HG03342 (cell line): ENCODE results near the gene GBF1.
"Not testable (repeated sequence)": the region's sequence is repeated elsewhere in the genome, so short reads cannot be mapped to it uniquely, and the experiment has no call there.

Source experiments
- ATAC-seq: cut with Tn5 transposase; IDR thresholded peaks from one replicate; pipeline ENCODE4 v1.9.1; 2021; ENCODE audit warnings: mild to moderate bottlenecking, moderate library complexity; ENCODE audit not compliant: unreplicated experiment

Gene GBF1, protein sequence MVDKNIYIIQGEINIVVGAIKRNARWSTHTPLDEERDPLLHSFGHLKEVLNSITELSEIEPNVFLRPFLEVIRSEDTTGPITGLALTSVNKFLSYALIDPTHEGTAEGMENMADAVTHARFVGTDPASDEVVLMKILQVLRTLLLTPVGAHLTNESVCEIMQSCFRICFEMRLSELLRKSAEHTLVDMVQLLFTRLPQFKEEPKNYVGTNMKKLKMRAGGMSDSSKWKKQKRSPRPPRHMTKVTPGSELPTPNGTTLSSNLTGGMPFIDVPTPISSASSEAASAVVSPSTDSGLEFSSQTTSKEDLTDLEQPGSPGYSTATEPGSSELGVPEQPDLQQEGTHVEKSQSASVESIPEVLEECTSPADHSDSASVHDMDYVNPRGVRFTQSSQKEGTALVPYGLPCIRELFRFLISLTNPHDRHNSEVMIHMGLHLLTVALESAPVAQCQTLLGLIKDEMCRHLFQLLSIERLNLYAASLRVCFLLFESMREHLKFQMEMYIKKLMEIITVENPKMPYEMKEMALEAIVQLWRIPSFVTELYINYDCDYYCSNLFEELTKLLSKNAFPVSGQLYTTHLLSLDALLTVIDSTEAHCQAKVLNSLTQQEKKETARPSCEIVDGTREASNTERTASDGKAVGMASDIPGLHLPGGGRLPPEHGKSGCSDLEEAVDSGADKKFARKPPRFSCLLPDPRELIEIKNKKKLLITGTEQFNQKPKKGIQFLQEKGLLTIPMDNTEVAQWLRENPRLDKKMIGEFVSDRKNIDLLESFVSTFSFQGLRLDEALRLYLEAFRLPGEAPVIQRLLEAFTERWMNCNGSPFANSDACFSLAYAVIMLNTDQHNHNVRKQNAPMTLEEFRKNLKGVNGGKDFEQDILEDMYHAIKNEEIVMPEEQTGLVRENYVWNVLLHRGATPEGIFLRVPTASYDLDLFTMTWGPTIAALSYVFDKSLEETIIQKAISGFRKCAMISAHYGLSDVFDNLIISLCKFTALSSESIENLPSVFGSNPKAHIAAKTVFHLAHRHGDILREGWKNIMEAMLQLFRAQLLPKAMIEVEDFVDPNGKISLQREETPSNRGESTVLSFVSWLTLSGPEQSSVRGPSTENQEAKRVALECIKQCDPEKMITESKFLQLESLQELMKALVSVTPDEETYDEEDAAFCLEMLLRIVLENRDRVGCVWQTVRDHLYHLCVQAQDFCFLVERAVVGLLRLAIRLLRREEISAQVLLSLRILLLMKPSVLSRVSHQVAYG (N-terminal part only)

DNA sequence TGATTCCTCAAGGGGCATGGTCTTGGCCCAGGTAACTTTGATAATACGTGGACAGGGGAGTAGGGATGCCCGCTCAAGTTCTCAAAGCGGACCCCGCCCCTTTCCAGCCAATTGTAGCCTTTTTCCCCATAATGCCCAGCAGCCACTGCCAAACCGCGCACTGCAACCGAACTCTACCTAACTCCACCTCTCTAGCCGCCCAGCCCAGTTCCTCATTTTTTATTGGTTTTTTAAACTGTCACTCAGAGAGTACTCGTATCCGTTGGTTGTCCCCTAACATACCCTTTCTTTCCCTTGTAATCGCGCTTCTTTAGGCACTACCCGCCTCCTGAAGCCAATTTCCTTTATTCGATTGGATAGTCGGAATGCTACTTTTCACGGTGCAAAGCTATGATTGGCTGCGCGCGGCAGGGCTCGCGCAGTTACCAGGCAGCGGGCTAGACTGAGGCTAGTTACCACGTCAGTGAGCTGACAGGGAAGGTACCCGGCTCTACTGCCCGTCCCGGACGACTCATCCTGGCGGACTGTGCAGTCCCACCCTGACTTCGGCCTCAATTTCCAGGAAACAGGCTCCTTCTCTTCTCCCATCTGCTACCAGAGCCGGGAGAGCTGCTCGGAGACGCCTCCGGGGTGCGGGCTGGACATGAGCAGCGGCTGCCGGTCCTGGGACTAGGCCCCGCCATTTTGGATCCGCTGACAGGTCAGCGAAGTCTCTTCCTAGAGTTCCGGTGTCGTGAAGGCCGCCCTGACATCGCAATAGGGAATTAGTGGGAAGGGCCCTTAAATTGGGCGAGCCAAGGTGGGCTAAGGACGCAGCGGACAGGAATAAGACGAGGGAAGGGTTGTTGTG is at the start of gene GBF1:
Gene GBF1 (plus strand): TSS at position 451 of the 850 bp plus-strand sequence. CDS start 13,407 bp downstream, outside the sequence.
- peak; percentile 88 for ATAC-seq

DNA sequence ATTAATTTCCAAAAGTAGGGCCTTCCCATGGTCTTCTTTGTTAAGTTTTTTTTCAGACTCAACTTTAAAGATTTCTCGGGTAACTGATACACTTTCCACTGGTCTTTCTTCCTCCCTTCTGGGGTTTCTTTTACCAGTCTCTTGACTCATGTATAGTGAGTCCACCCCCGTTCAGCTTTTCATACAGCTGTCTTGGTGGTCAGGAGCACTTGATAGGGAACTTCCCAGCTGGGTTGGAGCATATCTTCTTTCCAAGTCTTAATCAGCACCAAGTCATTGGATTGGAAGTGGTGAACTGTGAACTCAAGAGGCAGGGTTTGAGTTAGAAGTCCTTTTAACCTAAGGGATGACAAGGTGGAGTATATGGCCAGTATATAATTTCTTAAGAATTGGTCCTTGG is 48.4 kb upstream of the GBF1 start:
- ATAC-seq = no peak

DNA sequence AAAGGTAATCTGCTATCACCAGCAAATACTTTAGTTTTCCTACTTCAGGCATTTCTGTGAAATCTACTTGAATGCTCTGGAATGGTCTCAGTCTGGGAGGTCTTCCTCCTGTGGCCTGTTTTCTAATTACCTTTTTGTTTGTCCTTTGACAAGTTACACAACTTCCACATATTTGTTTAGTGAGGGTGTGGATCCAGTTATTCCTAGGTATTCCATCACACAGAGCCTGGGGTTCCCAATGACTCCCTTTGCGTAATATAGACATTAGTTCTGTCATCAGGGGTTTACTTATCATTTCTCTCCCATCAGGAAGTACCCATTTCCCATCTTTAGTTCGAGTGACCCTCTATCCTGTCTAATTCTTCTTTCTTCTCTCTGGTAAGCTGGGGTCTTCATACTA is 47.3 kb upstream of the GBF1 start:
- ATAC-seq = no peak

DNA sequence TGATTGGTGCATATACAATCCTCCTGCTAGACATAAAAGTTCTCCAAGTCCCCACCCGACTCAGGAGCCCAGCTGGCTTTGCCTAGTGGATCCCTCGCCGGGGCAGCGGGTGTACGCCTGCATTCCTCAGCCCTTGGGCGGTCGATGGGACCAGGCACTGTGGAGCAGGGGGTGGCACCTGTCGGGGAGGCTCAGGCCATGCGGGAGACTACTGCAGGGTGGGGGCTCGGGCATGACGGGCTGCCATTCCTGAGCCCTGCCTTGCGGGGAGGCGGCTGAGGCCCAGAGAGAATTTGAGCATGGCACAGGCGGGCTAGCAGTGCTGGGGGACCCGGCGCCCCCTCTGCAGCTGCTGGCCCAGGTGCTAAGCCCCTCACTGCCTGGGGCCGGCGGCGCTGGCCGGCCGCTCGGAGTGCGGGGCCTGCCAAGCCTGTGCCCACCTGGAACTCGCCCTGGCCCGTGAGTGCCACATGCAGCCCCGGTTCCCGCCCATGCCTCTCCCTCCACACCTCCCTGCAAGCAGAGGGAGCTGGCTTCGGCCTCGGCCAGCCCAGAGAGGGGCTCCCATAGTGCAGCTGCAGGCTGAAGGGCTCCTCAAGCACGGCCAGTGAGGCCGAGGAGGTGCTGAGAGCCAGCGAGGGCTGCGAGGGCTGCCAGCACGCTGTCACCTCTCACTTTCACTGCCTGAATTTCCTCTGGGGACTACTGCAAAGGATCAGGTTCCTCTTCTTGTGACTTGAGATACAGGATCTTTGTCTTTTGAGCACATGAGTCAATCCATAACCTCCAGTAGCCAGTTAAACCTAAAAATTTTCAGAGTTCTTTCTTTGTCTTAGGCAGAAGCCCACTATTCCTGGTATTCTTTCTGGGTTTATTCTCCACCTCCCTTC is 44.3 kb upstream of the GBF1 start:
- no peak for ATAC-seq

DNA sequence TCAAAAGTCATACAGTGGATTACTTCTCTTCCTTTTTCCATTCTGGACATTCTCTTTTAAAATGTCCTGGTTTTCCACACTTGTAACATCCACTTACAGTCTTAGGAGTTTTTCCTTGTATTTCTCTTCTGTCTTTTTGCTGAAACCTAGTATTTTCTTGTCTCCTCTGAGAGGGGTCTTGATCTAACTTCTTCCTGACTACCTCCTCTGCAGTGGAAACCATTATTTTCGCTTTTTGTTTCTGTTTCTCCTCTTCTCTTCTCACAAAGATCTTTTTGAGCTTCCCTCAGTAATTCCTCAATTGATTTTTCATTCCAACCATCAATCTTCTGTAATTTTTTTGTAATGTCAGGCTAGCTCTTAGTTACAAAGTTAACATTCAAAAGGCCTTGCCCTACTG is 42.9 kb upstream of the GBF1 start:
- ATAC-seq = no peak

DNA sequence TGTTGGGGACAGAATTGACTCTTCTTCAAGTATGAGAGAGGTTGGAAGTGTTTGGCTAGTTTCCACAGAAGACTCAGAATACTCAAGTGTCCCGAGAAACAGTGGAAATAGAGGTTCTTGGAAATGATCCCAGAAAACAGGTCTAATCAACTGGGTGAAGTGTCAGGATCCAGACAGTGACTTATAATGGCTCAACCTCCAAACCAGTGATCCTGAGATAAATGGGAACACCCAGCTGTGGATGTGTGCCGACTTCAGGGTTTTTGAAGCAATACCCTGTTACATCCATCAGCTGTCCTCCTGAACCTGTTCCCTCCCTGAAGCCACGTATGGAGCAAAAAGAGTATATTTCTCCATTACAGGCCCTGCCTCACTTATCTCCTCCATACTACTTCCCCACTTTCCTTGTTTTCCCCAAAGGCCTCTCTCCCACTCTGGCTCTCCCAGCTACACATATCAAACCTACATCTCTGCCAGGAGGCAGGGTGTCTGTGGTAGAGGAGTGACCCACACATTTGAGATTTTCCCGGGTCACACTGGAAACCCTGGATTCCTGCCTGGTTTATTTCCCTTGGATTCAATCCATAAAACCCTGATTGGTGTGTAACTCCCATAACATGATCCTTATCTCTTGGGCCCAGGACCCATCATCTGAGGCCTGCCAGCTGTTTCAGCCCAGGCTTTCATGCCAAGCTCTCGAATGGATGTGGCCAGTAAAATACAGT is 36.9 kb upstream of the GBF1 start:
- no peak for ATAC-seq

DNA sequence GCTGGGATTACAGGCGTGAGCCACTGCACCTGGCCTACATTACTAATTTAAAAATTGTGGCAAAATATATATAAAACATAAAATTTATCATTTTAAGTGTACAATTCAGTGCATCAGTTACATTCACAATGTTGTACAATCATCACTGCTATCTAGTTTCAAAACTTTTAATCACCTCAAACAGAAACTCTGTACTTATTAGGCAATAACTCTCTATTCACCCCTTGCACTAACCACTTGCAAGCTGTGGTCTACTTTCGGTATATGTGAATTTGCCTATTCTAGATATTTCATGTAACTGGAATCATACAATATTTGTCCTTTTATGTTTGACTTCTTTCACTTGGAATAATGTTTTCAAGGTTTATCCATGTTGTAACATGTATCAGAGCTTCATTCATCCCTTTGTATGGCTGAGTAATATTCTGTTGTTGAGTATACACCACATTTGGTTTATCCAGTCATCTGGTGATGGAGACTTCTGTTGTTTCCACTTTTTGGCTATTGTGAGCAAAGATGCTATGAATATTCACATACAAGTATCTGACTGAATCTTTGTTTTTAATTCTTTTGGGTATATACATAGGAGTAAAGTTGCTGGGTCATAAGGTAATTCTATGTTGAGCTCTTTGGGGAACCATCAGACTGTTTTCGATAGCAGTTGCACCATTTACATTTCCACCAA is 33.6 kb upstream of the GBF1 start:
- no peak for ATAC-seq

DNA sequence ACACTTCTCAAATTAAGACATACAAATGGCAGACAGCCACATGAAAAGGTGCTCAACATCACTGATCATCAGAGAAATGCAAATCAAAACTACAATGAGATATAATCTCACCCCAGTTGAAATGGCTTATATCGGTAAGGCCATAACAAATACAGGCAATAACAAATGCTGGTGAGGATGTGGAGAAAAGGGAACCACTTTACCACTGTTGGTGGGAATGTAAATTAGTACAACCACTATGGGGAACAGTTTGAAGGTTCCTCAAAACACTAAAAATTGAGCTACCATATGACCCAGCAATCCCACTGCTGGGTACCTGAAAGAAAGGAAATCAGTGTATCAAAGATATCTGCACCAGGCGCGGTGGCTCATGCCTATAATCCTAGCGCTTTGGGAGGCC is 31.7 kb upstream of the GBF1 start:
- ATAC-seq = not testable (repeated sequence)

DNA sequence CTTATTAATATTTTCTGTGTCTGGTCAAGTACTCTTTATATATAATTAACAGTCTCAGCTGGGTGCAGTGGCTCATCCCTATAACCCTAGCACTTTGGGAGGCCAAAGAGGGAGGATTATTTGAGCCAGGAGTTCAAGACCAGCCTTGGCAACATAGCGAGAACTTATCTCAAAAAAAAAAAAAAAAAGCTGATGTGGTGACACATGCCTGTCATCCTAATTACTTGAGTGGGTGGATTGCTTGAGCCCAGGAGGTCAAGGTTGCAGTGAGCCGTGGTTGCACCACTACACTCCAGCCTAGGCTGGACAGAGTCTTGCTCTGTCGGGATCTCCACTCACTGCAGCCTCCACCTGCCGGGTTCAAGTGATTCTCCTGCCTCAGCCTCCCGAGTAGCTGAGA is 26.0 kb upstream of the GBF1 start:
- no peak for ATAC-seq

DNA sequence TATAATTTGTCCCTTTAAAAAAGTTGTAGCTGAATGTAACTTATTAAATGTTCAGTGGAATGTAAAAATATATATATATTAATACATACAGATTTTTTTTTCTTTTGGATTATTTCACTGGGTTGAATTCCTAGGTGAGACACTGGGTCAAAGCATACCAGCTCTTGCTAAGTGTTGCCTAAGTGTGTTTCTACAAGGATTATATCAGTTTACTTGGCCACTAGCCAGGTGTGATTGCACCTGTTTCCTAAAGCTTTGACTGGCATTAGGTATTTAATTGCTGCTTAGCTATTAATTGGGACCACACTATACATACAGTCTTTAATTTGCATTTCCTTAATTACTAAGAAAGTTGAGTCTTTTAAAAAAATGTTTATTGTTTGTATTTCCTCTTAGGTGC is 24.7 kb upstream of the GBF1 start:
- no peak for ATAC-seq

DNA sequence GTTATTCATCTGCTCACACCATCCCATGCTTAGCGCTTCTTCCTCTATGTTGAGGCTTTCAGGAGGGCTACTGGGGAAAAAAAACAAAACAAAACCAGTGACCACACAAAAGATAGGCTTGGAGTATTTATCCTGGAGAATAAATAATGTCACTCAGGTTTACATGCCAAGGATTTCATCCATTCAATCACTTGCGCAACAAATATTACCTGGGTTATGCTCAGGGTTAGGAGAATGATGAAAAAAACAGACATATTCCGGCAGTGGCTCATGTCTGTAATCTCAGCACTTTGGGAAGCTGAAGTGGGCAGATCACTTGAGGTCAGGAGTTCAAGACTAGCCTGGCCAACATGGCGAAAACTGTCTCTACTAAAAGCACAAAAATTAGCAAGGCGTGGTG is 22.5 kb upstream of the GBF1 start:
- ATAC-seq = no peak

DNA sequence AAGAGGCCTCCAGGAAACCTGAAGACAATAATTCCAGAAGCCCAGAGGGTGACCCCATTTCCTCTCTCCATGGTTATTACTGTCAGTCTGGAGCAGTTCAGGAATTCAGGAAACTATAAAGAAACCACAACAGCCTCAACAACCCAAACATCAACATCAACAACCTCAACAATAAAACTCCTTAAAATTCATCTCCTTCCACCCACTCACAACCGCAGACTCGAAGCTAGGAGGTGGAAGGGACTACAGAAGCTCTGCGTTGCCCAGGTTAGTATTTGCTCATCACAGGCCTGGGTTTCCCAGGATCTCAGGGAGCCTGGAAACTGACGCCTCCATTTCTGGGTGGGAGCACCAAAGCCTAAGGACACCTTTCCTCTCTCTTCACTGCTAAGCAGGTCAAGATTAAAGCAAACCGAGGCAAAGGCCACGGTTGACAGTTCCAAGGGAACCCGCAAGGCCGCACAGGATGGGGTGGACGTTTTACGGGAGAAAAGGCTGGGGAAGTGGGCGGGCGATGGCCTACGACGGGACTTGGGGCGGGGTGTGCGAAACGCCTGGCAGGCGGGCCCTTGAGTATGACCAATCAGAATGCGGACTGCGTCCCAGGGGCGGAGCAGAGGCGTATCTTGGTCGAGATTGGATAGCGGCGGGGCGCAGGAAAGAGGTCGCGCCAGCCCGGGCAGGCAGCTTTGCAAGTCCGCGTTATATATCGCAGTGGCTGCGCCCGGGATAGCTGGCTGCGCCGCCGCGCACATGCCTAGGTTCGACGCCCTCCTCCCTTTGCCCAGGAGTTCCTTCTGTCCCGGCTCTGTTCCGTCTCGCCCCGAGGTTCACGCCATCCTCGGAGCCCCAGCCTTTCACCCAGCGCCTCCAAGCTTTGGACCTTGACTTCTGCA is 19.4 kb upstream of the GBF1 start, which contains the start of gene ELOVL3:
Gene ELOVL3 (plus strand): TSS at position 654 of the 896 bp plus-strand sequence. CDS start 250 bp downstream, outside the sequence.
- ATAC-seq = peak; percentile 90

DNA sequence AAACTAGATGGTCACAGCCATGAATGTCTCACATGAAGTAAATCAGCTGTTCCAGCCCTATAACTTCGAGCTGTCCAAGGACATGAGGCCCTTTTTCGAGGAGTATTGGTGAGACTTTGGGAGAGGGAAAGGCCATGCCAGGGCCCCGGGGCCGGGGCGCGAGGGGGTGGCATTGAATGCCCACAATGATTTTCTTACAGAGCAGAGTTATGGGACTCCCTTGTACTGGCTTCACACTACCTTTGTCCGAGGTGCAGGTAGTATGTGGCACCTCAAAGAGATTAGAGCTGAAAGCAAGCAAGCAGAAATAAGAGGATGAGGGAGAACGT is 18.8 kb upstream of the GBF1 start:
- ATAC-seq = no peak

DNA sequence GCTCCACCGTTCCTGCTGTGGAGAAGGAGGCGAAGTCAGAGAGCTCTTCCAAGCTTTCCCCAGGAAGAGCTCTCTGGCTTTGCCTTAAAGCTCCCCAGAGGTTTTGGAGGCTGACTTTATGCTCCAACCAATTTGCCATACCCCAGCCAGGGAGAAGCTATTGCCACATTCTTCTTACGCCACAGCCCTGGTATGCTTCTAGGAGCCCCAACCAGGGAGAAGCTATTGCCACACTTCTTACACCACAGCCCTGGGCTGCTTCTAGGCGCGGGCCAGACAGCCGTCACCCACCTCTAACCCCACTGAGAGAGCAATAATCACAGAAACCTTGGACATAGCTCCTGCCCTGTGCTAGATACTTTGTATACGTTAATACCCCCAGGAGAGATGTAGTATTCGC is 18.3 kb upstream of the GBF1 start:
- ATAC-seq = no peak

DNA sequence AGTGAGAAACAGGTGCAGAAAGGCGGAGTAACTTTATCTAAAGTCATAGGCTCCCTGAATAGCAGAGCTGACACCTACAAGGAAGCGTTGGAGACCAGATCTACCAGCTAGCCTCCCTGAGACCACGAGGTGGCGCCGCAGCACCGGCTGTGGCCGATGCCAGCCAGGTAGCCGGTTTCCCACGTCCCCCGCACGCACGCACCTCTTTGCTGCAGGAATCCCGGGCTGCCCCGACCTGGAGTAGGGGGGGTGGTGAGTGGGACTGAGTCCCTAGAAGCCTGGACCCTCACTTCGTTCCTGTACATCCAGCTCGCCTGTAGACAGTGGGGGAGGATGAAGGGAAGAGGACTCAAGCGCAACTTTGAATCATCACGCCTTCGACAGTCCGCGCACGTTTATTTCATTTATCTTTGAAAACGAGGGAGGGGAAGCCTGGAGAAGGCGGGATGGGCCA is 15.5 kb upstream of the GBF1 start:
- peak; percentile 40 for ATAC-seq

DNA sequence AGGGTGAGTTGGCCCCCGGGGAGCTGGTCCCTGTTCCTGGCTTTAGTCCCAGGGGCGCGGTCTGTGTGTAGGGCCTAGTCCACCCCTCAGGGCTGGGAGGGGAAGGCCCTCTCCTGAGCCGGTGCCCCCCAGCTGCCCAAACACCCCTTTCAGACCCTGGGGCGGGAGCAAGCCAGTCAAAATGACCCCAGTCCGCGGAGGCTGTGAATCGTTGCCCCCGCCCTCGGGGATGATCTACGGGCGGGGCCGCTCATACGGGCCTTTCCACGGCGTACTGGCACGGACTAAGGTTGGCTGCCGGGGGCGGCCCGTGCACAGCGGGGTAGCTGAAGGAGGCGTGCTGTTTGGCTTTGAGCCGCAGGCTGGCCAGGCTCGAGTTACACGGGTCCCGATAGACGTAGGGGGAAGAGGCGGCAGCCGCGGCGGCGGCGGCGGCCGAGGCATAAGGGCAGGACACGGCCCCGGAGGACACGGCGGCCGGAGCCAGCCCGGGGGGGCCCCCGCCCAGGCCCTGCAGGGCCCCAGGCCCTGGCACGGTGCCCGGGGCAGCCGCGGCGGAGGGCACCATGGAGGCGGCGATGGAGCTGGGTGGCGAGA is 15.0 kb upstream of the GBF1 start:
- no peak for ATAC-seq
